Right lobe of liver (tissue), 4 donors: ENCODE data around the gene MT1E.

Experiments
- POLR2A ChIP-seq: fragments of 450-650 bp; IDR thresholded peaks from one replicate; pipeline ENCODE4 v1.6.1; 2017; ENCODE audit warnings: antibody characterized with exemption, mild to moderate bottlenecking
- TF ChIP-seq, protein P1 (sequence below), 4 donors: fragments of 200-600 bp in 3 of 4; fragments of 450-650 bp in 1 of 4; IDR thresholded peaks; one replicate each; pipeline versions ENCODE4 v1.5.1 to v1.8.0; 2016 to 2022; ENCODE audit warnings: antibody characterized with exemption in 4 of 4, mild to moderate bottlenecking in 2 of 4
- donor health status: DM: no; HTN: no; CAD: no.
- donor health status: DM: no; HTN: no; CAD: no.
- donor health status: DM: no; HTN: yes; CAD: no.

- TF ChIP-seq, protein P1, sequence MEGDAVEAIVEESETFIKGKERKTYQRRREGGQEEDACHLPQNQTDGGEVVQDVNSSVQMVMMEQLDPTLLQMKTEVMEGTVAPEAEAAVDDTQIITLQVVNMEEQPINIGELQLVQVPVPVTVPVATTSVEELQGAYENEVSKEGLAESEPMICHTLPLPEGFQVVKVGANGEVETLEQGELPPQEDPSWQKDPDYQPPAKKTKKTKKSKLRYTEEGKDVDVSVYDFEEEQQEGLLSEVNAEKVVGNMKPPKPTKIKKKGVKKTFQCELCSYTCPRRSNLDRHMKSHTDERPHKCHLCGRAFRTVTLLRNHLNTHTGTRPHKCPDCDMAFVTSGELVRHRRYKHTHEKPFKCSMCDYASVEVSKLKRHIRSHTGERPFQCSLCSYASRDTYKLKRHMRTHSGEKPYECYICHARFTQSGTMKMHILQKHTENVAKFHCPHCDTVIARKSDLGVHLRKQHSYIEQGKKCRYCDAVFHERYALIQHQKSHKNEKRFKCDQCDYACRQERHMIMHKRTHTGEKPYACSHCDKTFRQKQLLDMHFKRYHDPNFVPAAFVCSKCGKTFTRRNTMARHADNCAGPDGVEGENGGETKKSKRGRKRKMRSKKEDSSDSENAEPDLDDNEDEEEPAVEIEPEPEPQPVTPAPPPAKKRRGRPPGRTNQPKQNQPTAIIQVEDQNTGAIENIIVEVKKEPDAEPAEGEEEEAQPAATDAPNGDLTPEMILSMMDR (IDR thresholded peaks at IDR 0.05), result no peak
- no peak for TF ChIP-seq POLR2A
Observed at GRCh38 chr16:56652600-56652999, 27.0 kb downstream of the MT1E start.
